Stimulated activated CD4-positive, alpha-beta T cell treated with anti-CD3 and anti-CD28 coated beads, Interleukin-15, amount 100 ng/mL, for 1 hour (primary cell): ENCODE results near the gene SUSD1.

Experiments
- DNase-seq, 2 donors: peaks; one replicate each; pipeline ENCODE4 v3.0.0-alpha.2; 2020; ENCODE audit warnings: low read depth in 1 of 2, low spot score in 1 of 2

The SUSD1 gene

DNA sequence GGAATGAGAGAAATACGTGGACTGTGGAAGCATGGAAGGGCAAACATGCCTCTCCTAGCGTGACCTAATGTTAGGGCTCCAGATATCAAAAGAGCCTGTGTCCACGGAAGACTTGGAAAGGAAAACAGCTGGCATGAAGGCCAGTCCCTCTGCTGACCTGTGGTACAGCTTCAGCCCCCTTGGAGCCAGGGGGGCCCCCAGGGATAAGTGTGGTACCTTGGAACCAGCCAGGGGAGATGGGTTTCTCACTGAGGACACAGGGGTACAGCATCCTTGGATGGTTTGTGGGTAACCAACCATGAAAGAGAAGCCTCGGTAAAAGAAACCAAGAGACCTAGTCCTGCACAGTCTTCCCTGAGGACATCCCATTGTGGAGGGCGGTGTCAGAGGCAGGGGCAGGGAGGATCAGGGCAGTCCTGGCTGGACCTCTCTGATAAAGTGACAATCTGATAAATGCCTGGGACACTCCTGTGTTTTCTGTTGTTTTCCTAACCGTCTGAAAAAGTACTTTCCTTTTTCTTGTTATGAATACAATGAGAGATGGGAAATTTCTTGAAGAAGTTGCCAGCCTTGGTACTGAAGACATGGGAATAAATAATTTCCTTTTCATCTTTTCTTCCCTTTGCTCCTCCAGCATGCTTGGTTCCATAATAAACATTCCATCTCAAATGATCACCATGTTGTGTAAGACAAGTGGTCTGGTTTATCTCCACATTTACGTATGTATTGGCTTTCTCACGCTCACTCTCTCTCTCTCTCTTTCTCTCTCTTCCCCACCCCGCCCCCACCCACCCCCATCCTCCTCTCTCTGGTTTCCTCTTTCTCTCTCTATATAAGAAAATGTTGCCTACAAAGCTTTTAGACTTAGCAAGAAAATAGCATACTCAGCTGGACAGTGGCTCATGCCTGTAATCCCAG is 102.1 kb downstream of the SUSD1 start:
- DNase-seq = no peak

DNA sequence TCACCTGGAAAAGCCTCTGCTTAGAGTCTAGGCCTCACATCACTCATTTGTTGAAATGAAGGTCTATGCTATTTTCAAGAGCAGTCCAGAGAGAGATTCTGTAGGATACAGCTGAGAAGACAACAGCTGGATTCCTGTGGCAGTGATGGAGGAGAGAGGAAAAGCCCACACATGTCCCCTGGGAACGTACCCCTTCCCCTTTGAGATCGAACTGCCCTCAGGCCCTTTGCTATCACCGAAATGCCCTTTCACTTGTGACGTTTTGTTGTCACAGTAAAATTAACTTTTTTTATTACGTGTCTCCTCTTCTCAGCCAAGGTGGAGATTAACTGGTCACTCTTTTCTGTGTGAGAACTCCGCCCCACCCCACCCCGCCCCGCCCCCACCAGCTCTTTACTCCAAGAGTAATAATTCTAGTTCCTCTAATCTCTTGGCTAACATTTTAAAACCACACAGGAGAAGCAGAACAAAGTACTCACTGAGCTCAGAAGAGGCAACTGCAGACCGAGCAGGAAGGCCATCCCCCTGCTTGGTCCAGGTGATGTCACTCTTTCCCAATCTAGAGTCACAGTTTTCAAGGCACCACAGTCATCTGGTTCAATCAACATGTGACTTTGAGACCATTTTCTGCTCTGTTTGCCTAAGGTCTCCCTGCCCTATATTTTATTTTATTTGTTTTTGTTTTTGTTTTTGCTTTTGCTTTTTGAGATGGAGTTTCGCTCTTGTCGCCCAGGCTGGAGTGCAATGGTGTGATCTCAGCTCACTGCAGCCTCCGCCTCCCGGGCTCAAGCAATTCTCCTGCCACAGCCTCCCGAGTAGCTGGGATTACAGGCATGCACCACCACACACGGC is 105.6 kb downstream of the SUSD1 start:
- no peak for DNase-seq

DNA sequence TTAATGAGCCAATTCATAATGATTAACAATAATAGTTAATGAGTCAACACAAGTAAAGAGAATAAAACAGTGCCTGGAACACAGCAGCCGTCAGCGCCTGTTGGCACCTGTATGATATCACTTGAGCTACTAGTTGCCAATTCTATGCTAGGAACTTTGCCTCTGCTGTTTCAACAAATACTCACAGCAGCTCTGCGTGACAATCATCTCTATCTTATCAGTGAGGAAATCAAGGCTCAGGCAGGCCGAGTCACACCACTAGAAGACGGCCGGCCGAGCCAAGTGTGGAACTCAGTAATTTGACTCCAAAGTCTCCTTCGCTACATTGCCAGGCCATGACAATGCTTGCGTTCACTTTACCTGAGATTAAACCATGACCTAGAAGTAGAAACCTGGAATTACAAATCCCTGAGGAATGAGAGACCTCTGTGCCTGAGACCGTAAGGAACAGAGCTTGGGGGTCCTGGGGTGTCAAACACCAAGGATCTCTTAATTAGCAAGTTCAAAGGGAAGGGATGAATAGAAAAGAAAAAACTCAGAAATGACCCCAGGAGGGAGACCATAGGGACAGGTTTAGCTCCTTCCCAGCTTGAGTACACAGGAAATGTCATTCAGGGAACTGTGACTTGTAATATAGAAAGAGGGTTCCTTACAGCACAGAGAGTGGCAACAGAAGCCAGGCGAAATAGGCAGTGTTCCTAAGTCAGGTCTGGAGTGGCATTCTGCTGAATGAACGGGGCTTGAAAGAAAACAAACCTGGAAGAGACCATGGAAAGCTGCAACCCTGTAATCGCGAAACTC is 109.1 kb downstream of the SUSD1 start:
- no peak for DNase-seq

DNA sequence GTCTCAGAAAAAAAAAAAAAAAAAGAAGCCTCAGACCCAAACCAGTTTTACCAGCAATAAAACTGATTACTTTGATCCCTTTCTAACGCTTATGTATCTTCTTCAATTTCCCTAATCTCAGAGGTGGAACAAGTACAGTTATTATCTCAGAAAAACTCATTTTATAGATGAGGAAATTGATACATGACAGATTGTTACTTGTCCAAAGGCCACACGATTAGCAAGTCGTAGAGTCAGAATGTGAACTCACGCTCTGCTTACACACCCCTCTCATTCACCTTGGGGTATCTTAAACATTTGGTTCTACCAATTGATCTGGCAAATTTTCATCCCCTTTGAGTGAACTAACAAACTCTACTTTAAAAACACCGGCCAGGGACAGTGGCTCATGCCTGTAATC is 110.2 kb downstream of the SUSD1 start:
- no peak for DNase-seq

DNA sequence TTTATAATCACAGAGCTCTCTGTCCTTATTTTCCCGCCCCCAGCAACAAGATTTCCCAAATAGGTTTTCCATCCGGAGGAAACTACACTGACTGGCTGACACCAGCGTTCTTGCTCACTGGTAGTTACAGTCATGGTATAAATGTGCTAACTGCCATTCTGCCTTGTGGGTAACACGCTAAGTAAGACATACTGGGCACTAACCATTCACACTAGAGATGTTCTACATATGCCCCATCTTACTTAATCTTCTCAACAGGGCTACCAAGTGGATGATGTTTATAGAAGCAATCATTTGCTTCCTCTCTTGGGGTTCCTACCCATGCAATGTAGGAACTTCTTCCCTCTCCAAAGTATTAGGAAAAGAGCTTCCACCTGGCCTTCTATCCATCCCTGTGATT is 111.5 kb downstream of the SUSD1 start:
- DNase-seq = no peak

DNA sequence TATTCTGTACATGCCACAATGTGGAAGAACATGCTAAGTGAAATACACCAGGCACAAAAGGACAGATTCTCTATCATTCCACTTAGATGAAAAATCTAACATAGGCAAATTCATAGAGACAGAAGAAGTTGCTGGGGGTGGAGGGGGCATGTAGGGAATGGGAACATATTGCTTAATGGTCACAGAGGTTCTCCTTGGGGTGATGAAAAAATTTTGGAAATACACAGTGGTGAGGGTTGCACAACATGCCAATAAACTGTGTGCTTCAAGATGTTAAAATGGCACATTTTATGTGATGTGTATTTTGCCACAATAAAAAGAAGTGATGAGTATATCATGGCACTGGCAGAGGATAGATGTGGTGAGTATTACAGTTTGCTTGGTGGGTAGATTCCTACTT is 111.9 kb downstream of the SUSD1 start:
- DNase-seq = no peak

DNA sequence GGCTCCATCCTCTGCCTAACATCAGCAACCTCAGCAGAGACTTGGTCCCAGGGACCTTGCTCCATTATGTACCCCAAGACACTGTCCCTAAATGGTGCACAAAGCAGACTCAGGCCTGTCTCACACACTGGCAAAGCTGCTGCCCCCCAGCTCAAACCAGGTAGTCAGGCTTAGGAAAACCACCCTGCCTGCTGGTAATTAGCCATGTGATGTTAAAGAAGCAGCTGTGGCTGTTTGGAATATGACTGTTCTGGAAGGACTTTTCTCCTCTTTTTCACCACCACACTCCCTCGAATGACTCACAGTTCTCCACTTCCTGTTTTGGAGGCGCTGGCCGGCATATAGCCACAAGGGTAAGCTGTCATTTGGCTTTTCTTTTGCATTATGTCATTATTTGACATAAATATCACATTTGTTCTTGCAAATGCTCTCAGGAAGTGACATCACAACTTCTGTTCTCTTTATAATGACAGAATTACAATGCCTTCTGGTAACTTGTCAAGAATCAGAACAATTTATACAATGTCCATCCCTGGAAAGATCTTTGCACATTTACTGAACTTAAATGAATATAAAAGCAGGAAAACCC is 113.9 kb downstream of the SUSD1 start:
- no peak for DNase-seq

DNA sequence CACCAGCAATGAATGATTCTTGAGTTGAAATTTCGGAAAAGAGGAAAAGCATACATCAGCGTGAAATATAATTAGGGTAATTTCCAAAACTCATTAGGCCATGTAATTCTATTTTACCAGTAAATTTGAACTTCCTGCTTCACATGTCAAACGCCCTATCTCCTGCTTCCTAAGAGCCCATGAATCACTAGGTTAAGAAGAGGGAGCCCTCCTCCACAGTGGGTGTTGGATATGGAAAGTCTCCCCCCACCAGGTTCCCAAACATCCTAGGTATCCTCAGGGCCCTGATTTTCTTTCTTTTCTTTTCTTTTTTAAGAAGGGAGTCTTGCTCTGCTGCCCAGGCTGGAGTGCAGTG is 115.2 kb downstream of the SUSD1 start:
- DNase-seq = no peak

DNA sequence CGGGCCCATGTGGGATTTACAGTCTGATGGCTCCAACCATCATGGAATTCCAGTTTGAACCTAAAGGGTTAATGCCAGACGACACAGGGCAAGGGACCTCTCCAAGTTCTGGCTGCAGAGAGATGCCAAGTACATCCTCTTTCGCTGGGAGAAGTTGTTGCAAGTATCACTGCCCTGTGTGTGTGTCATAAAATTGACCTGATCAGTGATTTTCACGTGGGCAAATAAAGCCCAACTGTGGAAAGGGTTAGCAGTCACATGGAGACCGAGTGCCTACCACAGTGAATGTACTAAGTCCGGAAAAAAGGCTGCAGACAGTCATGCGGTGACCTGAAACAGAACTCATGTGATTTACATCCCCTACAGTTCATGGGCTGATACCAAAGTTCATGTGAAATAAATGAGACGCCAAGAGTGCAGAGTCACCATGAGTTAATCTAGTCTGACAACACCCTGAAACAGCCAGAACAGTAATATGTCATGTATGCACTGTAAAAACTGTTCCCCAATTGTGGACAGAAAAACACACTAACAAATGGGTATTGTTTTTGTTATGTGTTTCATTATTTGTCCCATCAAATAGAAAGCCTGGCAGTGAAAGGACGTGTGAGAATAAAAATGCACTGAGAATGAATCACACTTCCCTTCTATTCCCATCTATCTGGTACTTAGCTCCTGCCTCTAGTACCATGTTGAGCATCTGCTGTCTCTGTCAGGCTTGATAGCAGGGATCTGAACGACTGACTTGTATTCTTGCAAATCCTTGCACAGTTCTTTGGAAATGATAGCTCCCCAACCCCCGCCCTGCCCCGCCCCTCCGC is 115.7 kb downstream of the SUSD1 start:
- DNase-seq = no peak

DNA sequence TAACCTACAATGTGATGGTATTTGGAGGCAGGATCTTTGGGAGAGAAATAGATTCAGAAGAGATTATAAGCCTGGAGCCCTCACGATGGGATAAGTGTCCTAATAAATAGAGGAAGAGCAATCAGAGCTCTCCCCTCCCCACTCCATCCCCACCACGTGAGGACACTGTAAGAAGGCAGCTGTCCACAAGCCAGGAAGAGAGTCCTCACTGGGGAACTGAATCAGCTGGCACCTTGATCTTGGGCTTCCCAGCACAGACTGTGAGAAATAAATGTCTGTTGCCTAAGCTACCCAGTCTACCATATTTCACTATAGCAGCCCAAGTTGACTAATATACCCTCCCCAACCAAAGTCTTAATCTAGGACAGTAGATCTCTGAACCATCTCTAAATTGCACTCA is 118.1 kb downstream of the SUSD1 start:
- no peak for DNase-seq

DNA sequence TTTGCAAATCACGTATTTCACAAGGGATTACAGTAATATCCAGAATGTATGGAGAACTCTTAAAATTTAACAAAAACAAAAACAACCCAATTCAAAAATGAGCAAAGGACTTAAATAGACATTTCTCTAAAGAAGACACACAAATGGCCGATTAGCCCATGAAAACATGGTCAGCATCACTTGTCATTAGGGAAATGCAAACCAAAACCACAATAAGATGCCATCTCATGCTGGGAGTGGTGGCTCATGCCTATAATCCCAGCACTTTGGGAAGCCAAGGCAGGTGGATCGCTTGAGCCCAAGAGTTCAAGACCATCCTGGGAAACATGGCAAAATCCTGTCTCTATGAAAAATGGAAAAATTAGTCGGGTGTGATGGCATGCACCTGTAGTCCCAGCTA is 120.2 kb downstream of the SUSD1 start:
- DNase-seq = no peak

DNA sequence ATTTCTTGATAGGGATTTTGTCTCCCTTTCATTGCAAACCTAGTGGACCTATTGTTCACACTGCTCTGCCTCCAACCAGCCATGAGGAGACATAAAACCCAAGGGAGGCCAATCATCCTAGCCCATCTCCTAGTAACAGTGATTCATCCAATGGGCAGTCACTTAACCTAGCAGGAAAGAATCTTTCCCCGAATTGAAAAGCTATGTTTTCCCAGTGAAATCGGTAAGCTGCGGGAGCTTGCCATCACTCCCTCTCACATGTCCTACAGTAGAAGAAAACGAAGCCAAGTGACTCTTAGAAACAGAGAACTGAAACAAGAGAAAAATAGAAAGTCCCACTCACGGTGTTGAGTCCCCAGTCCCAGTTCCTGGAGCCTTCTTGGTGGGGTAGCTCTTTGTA is 123.3 kb downstream of the SUSD1 start:
- DNase-seq = no peak

DNA sequence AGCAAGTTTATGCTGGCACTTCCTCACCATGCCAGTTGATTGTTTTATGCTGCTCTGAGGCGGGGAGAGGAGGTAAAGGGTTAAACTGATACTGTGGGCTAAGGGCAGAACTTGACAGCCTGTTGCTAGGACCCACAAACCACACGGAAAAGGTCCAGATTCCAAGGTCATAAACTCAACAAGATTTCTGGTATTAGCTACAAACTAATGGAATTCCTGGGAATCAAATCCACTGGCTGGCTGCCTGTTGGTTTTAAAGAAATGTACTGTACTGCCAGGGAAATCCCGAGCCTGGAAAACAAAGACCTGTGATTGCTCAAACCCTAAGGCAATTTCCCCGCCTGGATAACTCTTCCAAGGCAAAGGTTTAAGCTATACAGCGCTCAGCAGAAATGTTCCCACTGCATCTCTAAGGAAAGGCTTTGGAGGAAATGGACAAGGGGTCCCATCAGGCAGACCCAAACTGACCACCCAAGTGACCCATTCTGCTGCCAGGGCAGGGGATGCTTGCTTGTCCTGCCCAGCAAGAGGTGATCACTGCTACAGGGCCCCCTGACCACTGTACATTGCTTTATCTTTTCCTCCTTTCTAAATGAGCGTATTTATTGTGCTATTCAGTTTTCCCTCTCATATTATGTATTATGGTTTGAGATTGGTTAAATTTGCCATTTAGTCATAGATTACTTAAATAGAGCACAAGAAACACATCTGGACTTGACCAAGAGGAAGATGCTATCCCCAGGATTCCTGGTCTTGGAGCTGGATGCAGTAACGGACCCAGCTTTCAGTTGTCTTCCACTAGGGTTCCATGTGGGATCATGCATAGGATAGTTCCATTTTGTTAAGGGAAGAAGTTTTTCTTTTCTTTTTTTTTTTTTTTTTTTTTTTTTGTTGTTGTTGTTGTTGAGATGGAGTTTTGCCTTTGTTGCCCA is 124.3 kb downstream of the SUSD1 start:
- no peak for DNase-seq

DNA sequence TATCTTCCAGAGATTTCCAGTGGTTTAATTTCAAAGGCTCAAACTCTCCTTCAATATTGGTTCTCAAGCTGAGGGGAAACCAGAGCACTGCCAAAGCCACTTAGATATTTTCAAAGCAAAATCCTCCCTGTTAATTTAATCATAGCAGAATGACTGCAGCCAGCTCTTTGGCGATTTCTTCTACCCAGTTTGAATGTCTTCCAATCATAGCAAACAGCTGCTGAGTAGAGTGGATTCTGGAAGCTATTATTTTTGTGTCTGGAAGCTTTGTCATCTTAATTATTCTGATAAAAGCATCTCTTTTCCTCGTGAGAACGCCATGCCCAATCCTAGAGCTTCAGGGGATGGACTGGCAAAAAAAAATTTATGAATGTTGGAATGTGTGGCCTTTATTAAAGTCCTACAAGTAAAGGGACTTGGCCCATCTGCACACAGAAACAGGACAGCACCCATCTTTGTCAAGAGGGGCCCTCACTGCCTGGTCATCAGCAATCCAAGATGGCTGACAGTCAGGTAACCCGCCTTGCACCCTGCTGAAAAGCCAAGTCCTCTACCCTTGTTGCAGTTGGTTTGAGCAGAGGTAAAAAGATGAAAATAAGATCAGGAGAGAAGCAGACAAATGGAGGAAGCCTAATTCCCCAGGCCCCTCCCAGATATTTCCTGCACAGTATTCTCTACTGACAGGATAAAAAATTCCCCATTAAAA is 125.1 kb downstream of the SUSD1 start:
- DNase-seq = no peak

DNA sequence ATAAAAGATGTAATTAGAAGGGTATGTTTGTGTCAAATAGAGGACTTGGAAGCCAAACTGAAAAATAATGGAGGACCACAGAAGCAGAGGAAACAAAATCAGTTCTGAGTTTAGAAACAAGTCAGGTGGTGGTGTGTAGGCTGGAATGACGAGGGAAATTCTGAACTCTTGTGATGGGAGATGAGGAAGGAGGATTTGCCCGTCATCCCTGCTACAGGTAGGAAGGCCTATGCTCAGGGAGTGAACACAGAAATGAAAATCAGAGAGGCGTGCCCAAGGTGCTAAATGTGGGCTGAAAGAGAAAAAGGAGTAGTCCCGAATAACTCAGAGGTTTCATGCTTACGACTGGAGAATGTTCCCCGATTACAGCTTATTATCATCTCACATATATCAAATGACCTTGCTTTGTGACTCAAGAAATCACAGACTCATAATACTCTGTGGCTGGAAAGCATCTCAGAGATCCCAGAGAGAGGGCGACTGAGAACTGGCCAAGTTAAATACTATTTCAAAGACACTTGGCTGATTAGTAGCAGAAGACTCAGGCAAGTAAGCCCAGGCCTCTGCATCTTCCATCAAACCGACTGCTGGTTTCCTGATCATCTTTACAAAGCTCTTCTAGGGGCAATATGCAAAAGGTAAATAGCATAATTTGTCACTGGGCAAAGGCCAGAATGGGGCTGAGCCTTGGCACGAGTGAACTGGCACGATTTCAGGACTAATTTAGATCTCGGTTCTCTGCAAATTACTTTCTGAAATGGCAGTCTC is 126.0 kb downstream of the SUSD1 start:
- no peak for DNase-seq

DNA sequence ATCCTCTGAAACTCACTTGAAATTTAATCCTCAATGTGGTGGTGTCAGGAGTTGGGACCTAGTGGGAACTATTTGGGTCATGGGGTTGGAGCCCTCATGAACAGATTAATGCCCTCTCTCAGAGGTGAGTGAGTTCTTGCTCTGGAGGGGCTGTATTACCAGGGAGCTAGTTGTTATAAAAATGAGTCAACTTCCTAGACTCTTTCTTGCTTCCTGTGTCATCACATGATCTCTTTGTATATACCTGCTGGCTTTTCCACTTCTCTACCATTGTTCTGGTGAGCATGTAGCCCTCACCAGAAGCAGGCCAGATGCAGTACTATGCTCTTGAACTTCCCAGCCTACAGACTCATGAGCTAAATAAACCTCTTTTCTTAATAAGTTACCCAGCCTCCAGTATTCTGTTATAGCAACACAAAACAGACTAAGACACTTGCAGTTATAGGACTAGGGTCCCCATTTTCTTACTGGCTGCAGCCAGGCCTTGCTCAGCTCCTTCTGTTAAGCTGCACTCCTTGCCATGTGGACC is 127.5 kb downstream of the SUSD1 start:
- DNase-seq = no peak

DNA sequence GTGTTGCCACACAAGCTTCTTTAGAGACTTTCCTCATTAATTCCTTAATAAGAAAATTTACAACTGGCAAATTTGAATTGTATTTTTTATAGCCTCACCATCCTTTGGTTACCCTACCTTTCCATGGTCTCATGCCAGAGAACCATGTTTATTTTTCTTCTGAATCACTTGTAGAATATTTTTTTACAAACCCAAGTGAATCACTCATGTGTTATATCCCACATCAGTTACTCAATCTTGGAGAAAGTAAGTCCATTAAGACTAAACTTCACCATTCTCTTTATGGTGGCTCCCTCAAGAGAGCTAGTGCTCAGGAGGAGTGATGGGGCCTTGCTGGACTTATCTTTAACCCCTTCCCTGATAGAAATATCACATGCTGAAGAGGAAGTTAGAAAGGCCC is 128.9 kb downstream of the SUSD1 start:
- DNase-seq = no peak

DNA sequence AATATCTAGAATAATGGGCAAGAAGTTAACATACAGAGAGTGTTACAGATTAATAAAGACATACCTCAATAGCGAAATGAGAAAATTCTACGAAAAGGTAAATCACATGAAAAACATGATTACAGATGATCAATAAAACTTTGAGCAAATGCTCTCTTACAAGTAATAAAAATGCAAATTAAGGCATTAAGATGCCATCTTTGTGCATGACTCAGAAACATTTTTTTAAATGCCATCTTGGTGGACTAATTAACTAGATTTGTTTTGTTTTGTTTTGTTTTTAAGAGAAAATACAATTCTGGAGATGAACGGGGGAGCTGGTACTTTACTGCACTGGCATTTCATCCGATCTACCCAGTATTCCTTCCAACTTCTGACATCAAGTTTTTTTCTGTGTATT is 130.2 kb downstream of the SUSD1 start:
- DNase-seq = no peak
